Middle frontal gyrus (tissue), 1 donor: ENCODE results near the gene NAP1L1.
"Not testable (repeated sequence)": the region's sequence is repeated elsewhere in the genome, so short reads cannot be mapped to it uniquely, and the experiment has no call there.

Source experiments
- DNase-seq: peaks from one replicate; pipeline ENCODE4 v3.0.0-alpha.2; 2015; ENCODE audit warnings: low spot score; ENCODE audit errors: extremely low spot score

Gene NAP1L1

DNA sequence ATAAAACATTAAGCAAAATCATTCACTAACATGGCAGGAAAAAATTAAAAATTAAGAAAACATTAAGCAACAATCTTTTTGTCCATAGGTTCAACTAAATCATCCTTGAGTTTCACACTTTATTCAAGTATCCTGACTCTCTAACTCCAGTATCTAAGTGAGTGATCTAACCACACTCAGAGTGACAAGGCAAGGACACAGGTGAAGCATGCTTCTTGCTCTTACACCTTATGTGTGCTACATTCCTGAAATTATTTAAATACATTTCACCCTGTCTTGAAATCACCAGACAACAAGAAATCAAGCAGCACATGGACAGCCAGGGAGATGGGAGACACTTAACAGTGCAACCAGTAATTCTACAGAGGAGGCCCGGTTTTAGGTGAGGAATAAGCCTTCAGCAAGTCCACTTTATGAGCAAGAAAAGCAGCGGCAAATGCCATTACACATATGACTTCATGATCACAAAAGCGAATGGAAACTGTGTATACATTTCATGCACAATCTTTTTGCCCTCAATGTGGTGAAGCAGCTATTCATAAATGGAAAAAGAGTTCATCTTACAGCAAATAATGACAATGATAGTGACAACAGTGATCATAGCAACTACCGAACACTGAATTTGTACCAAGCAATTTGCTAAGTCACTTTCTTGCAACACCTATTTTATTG lies 90.3 kb downstream of the NAP1L1 start:
- DNase-seq: no peak

DNA sequence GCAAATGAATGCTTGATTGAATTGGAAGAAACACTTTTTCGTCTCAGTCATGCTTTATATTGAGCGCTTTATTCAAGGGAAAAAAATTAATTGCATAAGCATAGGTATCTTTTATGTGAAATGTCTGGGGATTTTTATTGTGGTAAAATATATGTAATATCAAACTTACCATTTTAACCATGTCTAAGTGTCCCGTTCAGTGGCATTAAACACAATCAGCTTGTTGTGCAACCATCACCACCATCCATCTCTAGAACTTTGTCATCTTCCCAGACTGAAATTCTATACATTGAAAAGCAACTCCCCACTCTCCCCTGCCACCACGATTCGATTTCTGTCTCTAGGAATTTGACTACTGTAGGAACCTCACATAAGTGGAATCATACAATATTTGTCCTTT lies 92.7 kb downstream of the NAP1L1 start:
- DNase-seq: no peak

DNA sequence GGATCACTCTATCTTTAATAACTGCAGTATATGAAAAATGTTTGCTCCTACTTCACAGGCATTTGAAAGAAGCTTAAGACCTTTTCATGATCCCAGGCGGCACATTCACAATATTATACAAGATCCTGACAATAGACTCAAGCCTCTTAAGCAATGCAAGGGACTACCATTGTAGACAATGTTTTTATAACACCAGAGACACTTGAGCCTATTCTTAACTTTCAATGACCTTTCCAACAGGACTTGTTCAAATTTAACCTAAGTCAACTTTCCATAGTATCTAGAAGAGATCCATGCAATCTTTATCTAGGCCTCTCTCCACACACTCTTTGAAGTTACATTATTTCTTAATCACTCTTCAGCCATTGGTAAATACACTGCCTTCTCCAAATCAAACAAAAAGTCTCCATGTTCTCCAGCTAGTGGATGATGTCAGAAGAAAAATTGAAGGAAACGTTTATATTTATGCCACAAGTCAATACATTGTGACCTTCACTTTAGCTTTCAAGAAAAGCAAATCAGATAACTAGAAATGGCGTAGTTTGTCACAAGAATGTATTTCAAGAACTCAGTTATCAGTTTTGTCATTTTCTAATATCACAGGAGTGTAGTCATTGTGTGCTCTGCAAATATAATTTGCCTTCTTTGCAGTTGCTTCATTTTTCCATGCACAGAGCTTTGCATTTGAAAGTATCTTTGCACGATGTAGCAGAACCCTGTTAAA lies 94.1 kb downstream of the NAP1L1 start:
- no peak for DNase-seq

DNA sequence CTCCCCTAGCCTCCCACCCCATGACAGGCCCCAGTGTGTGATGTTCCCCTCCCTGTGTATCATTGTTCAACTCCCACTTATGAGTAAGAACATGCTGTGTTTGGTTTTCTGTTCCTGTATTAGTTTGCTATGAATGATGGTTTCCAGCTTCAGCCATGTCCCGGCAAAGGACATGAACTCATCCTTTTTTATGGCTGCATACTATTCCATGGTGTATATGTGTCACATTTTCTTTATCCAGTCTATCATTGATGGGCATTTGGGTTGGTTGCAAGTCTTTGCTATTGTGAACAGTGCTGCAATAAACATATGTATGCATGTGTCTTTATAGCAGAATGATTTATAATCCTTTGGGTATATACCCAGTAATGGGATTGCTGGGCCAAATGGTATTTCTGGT lies 96.8 kb downstream of the NAP1L1 start:
- DNase-seq: not testable (repeated sequence)
